GM21717 (cell line): ENCODE results near the gene TMIGD2.
A peak's percentile ranks its signal among the peaks of the same experiment; 100 is the strongest.
"Not testable (repeated sequence)": the region's sequence is repeated elsewhere in the genome, so short reads cannot be mapped to it uniquely, and the experiment has no call there.

Experiments used
- ATAC-seq: cut with Tn5 transposase; IDR thresholded peaks from one replicate; pipeline ENCODE4 v1.9.1; 2021; ENCODE audit warnings: mild to moderate bottlenecking, moderate library complexity; ENCODE audit not compliant: unreplicated experiment

TMIGD2 gene

DNA sequence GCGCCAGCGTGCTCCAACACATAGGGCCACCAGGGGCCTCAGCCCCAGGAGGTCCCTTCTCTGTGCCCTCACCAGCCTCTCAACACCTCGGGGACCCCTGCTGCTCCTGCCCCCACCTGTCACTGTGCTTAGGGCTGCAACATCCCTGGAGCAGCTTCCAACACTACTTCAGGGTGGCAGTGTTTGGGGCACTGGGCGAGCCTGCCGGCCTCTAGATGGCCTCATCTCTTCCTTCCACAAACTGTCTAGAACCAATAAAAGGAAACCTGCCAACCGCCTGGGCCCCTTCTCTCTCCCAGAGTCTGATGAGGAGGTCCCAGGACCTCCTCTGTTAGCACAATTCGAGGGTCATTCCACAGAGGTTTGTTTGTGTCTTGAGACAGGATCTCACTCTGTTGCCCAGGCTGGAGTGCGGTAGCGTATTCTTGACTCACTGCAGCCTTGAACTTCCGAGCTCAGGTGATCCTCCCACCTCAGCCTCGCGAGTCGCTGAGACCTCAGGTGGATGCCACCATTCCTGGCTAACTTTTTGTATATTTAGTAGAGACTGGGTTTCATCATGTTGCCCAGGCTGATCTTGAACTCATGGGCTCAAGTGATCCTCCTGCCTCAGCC, 33.3 kb downstream of the TMIGD2 start:
- ATAC-seq, result no peak

DNA sequence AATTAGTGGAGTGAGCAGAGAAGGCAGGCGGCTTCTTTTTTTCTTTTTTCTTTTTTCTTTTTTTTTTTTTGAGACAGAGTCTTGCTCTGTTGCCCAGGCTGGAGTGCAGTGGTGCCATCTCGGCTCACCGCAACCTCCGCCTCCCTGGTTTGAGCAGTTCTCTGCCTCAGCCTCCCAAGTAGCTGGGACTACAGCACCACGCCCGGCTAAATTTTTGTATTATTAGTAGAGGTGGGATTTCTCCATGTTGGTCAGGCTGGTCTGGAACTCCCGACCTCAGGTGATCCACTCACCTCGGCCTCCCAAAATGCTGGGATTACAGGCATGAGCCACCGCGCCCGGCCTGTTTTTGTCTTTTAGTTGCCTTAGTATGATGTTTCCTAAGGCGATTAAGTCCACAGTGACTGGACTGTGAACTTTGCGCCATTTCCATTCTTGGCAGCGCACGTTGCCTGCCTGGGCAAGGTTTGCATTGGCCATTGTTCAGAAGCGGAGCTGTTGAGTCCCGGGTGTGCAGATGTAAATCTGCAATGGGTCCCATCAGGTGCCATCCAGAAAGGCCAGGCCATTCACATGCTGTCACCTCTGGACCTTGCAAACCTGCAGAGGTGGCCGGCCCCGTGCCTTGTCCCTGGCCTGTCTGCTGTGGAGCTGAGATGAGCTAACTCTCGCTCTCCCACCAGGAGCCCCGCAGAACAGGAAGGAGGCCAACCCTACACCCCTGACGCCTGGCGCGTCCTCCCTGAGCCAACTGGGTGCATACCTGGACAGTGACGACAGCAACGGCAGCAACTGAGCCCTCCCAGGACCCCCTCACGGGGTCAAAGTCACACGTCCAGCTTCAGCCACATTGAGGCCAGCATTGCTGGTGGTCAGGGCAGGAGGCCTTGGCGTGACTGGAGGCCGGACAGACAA, 34.0 kb downstream of the TMIGD2 start:
- ATAC-seq, result no peak

DNA sequence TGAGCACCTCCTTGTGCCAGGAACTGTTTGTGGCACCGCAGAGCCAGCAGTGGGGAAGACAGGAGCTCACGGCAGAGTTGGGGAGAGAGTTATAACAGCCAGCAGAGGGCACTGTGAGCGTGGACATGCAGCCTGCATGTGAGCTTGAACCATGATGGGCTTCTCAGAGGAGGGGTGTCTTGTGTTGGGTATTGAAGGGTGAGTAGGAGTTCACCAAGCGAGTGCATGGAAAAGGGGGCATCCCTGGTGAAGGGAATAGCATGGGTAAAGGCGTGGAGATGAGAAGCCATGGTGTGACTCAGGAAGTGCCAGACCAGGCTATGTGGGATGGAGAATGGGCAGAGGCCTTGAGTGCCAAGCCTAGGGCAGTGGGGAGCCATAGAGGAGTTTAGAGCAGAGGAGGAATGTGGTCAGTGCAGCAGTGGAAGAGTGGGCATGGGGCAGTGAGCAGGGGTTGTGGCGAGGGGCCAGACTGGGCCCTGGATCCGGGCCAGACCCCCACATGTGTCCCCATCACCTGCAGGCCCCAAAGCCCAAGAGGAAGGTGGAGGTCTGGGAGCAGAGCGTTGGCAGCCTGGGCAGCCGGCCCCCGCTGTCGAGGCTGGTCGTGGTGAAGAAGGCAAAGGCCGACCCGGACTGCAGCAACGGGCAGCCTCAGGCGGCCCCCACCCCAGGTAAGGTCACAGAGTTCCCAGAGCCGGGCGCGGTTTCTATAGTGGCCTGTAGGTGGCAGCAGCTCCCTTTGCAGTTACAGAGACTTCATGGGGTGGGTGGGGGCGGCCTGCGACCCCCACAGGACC, 34.9 kb downstream of the TMIGD2 start:
- ATAC-seq, result no peak

DNA sequence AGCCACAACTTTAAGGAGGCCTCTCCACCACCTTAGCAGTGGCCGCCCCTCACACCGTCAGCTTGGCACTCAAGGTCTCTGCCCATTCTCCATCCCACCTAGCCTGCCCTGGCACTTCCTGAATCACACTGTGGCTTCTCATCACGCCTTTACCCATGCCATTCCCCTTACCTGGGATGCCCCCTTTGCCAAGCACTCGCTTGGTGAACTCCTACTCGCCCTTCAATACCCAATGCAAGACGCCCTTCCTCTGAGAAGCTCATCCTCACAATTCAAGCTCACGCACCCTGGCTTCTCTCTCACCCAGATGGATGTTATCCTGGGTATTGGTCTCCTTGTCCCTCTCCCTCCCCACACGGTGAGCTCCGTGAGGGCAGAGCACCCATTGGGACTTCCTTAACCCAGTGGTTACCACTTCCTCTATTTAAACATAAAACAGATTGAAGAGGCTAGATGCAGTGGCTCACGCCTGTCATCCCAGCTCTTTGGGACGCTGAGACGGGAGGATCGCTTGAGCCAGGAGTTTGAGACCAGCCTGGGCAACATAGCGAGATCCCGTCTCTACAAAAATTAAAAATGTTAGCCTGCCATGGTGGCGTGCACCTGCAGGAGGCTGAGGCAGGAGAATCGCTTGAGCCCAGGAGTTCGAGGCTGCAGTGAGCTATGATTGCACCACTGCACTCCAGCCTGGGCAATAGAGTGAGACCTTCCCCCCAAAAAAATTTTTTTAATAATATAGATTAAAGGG, 35.8 kb downstream of the TMIGD2 start:
- ATAC-seq, result no peak

DNA sequence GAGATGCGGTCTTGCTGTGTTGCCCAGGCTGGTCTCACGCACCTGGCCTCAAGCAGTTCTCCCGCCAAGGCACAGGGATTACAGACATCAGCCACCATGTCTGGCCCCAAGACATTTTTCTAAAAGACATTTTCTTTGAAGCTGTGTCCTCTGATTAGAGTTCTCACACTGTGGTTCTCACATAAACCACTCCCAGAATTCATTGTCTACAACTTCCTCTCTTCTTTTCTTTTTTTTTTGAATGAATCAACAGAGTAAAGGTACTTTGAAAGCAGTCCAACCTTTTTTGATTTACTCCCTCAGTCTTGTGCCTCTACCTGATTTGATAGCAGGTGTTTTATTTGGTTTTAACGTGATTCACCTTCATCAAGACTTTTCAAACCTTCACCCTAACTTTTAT, 37.4 kb downstream of the TMIGD2 start:
- ATAC-seq, result no peak

DNA sequence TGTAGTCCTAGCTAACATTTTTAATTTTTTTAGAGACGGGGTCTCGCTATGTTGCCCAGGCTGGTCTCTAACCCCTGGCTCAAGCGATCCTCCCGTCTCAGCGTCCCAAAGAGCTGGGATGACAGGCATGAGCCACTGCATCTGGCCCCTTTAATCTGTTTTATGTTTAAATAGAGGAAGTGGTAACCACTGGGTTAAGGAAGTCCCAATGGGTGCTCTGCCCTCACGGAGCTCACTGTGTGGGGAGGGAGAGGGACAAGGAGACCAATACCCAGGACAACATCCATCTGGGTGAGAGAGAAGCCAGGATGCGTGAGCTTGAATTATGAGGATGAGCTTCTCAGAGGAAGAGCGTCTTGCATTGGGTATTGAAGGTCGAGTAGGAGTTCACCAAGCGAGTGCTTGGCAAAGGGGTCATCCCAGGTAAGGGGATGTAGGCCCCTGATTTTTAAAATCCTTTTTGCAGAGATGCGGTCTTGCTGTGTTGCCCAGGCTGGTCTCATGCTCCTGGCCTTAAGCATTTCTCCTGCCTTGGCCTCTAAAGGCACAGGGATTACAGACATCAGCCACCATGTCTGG, 41.5 kb downstream of the TMIGD2 start:
- ATAC-seq, result no peak

DNA sequence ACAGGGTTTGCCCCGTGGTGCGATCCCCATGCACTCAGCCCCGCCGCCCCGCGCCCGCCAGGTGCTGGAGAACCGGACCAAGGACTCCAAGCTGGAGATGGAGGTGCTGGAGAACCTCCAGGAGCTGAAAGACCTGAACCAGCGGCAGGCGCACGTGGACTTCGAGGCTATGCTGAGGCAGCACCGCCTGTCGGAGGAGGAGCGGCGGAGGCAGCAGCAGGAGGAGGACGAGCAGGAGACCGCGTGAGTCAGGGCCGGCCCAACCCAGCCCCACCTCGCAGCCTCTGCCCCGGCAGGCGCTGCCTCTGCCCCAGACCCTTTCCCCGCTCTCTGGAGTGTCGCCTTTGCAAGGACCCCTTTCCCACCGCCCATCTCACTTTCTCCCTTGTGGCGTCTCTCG, 44.0 kb downstream of the TMIGD2 start:
- ATAC-seq, result no peak

DNA sequence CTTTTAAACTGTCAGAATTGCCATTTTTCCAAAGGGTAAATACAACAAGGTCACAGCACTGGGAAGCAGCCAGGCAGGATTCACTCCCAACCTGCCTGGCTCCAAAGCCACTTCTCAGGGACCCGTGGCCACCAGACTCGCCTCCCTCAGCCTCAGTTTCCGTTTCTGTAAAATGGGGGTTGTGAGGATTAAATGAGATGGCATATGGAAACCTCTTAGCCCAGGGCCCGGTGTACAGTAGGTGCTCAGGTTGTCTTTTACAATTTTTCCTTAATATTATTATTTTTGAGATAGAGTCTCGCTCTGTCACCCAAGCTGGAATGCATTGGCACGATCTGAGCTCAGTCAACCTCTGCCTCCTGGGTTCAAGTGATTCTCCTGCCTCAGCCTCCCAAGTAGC, 45.2 kb downstream of the TMIGD2 start:
- ATAC-seq, result no peak

DNA sequence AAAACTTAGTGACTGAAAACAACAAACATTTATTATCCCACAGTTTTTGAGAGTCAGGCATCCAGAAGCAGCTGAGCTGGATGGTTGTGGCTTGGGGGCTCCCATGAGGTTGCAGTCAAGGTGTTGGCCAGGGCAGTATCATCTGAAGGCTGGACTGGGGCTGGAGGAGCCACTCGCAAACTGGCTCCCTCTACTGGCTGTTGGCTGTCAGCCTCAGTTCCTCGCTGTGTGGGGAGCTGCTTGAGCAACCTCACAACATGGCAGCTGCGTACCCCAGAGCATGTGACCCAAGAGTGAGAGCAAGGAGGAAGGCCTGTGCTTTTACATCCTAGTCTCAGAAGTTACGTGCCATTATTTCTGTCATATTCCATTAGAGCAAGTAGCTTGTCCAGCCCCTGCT, 45.6 kb downstream of the TMIGD2 start:
- no peak for ATAC-seq

DNA sequence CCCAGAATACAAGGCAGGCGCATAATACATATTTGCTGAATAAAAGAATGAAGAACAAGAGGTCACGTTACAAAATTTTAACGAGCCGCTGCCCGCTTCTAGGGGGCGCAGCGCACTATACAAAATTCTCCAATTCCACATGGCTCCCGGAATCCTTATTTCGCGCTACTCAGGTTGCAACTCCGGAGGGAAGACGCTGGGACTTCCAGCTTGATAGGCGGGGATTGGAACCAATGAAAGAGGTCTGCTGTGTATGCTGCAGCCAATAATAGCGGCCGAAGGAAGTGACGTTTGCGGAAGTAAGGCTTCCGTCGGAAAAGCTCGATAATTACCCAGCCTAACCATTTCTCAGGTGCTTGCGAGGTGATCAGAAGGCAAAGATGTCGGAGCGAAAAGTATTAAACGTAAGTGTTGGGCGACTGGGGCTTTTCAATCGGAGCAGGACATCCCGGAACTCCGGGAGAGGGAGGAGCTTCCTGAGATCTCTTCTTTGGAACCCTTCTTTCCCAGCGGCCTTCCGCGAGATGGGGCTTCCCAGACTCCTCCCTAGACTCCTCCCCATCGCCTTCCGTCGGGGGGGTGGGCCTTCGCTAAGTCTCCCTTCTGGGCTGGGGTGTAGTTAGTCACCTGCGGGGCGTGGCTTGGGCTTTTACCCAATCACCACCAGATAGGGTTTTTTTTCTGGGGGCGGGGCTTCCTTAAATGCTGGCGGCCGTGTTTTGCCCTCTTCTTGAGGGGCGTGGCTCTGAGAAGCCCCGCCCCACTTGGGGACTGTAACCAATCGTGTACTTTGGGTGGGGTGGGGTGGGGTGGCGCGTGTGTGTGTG, 55.2 kb downstream of the TMIGD2 start, which contains the start of gene YJU2:
Gene YJU2, plus strand, starts transcription at position 314 of the 827 bp plus-strand sequence. Its CDS starts 67 bp downstream, at position 381.
- ATAC-seq, result peak; percentile 62

DNA sequence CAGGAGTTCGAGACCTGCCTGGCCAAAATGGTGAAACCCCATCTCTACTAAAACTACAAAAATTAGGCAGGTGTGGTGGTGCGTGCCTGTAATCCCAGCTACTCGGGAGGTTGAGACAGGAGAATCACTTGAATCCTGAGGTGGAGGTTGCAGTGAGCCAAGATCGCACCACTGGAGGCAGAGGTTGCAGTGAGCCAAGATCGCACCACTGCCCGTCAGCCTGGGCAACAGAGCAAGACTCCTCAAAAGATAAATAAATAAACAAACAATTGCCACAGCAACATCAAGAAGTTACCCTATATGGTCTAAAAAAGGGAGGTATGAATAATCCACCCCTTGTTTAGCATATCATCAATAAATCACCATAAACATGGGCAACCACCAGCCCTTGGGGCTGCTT, 56.3 kb downstream of the TMIGD2 start:
- ATAC-seq, result not testable (repeated sequence)
